Adipocyte (in vitro differentiated cells): ENCODE measurements around the gene ENKD1.

Experiments
- DNase-seq: peaks from one replicate; pipeline ENCODE4 v3.0.0-alpha.2; 2015; ENCODE audit warnings: low read depth
- H3K27me3 ChIP-seq: replicated peaks from 2 replicates; pipeline ENCODE4 v1.7.0; 2013; ENCODE audit warnings: mild to moderate bottlenecking, low read length, moderate library complexity; ENCODE audit not compliant: control insufficient read depth, insufficient read depth
- H3K36me3 ChIP-seq: 2 replicates; pipeline ENCODE4 v1.7.0; 2013; ENCODE audit warnings: low read length, mild to moderate bottlenecking, moderate library complexity; ENCODE audit not compliant: control insufficient read depth, insufficient read depth, severe bottlenecking
- H3K4me1 ChIP-seq: 2 replicates; pipeline ENCODE4 v1.7.0; 2013; ENCODE audit warnings: mild to moderate bottlenecking, low read length, moderate library complexity; ENCODE audit not compliant: control insufficient read depth, insufficient read depth
- H3K4me3 ChIP-seq: 2 replicates; pipeline ENCODE4 v1.7.0; 2013; ENCODE audit warnings: mild to moderate bottlenecking, low read length, moderate library complexity
- H3K9ac ChIP-seq: 2 replicates; pipeline ENCODE4 v1.7.0; 2013; ENCODE audit warnings: mild to moderate bottlenecking, low read length, moderate library complexity
- H3K9me3 ChIP-seq: 2 replicates; pipeline ENCODE4 v1.7.0; 2013; ENCODE audit warnings: mild to moderate bottlenecking, low read length, moderate library complexity; ENCODE audit not compliant: control insufficient read depth

ENKD1 gene, protein sequence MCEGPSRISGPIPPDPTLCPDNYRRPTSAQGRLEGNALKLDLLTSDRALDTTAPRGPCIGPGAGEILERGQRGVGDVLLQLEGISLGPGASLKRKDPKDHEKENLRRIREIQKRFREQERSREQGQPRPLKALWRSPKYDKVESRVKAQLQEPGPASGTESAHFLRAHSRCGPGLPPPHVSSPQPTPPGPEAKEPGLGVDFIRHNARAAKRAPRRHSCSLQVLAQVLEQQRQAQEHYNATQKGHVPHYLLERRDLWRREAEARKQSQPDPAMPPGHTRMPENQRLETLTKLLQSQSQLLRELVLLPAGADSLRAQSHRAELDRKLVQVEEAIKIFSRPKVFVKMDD

DNA sequence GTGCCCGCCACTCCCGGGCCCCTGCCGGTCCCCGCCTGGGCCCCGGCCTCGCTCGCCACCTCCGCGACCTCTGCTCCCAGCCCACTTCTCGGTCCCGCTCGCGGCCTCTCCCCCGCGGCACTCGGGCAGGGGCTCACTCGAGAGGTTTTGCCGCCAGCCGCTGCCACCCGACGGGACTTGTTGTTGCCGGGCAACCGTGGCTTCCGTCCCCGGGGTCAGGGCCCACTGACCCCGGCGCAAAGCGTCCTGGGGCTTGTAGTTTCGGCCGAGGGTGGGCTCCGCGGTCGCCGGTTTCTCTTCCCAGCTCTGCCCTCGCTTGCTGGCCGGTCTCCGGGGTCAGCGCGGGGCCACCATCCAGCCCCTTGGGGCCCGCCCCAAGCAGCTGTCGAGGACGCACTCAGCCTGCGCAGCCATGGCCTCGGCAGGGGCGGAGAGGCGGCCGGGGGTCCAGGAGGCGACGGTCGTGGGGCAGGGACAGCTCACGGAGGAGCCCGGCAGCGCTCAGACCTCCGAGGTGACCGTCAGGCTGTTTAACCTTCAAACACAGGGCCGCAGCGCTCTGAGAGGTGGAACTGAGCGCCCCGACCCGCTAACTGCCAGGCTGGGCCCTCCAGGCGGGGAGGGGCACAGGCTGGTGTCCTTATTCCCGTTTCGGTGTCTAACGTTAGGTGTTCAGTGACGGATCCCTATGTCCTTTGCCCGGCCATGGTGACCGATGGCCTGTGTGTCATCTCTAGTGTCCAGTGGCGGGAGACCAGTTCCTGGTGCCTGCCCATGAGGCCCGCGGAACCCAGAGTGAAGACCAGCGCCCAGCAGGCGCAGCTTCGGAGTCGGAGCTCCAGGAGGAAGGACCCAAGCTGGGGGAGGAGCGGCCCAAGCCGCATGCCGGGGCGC is at the start of gene ENKD1, which contains the start of gene C16orf86:
TSS of gene ENKD1 (minus strand) at position 192 of the 894 bp plus-strand sequence. CDS start 308 bp downstream, outside the sequence.
TSS of gene C16orf86 (plus strand) at position 256 of the 894 bp plus-strand sequence. CDS start at position 413, 157 bp downstream.
- Histone ChIP-seq H3K9ac (peak within 1 kb of the TSS; percentile 91), H3K27me3 (no peaks in the 10 kb centered on the region), H3K9me3 (no peaks in the 10 kb centered on the region), H3K4me3 (peak within 1 kb of the TSS; percentile 80), H3K4me1 (peaks cover 23% of the 10 kb centered on the region), H3K36me3 (no peaks in the 10 kb centered on the region)
- DNase-seq, result peak; percentile 78

DNA sequence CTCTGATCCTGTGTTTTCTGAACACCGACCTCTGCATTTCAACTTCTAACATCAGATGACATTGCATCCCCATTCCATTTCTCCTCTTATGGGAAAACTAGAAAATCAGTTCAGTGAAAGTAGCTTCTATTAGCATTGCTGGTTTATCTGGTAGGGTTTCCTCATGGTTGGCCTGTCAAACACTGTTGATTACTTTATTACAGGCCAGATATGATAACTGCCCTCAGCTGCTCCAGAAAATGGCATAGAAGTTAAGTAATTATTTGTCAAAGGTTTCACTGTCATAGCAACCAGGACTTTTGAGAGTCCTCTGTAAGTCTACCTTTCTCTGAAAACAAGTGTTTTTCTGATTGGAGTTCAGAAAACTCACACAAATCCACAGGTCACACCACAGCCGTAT is 49.5 kb upstream of the ENKD1 start:
- no peak for DNase-seq
- Histone ChIP-seq H3K9me3 (no peaks in the 10 kb centered on the region), H3K4me3 (no peak overlapping the region)

DNA sequence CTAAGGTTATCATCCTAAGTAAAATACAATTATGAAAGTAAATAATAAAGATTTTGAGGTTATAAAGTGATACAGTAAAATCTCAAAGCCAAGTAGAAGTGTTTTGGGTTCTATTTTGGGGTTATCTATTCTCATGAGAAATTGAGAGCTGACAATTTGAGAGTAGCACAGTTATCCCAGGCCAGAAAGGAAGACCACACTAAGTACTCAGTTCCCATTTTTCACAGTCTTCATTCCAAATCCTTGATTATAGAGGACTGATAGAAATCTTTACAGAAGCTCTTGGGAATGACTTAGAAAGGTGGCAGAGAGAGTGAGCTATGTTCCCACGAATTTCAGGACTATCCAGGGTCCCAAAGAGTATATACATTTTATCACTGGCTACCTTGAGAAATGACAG is 48.0 kb upstream of the ENKD1 start:
- Histone ChIP-seq H3K9ac (no peak overlapping the region), H3K4me1 (peaks cover 11% of the 10 kb centered on the region), H3K36me3 (no peaks in the 10 kb centered on the region), H3K27me3 (no peaks in the 10 kb centered on the region), H3K9me3 (no peaks in the 10 kb centered on the region), H3K4me3 (no peak overlapping the region)
- DNase-seq, result no peak

More for the DNA sequence above, 49.5 kb upstream of the ENKD1 start:
- Histone ChIP-seq H3K36me3 (no peaks in the 10 kb centered on the region), H3K27me3 (no peaks in the 10 kb centered on the region), H3K4me1 (peaks cover 23% of the 10 kb centered on the region), H3K9ac (no peak overlapping the region)

GRCh38 chr16:67713647-67714273 is 47.2 kb upstream of the ENKD1 start:
- H3K9me3 ChIP-seq, result no peaks in the 10 kb centered on the region
- H3K36me3 ChIP-seq, result no peaks in the 10 kb centered on the region
- H3K4me3 ChIP-seq, result no peak overlapping the region
- no peak overlapping the region for H3K9ac ChIP-seq
- no peak for DNase-seq
- H3K27me3 ChIP-seq, result no peaks in the 10 kb centered on the region
- H3K4me1 ChIP-seq, result peaks cover 16% of the 10 kb centered on the region

DNA sequence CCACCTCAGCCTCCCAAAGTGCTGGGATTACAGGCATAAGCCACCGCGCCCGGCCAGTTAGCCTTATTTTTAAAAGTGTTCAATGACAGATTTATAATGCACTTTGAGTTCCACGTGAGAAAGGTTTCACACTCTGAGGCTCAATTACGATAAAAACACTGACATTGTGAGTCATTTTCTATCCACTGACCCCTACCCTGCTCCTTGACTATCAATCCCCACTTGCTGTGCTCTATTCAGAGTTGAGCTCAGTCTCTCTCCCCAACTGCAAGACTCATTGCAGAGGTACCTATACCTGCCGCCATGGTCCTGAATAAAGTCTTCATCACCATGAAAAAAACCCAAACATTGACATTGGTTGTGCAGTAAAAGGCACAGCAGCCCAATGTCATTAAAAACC is 44.1 kb upstream of the ENKD1 start:
- Histone ChIP-seq H3K27me3 (no peaks in the 10 kb centered on the region), H3K9ac (no peak overlapping the region), H3K36me3 (no peaks in the 10 kb centered on the region)

DNA sequence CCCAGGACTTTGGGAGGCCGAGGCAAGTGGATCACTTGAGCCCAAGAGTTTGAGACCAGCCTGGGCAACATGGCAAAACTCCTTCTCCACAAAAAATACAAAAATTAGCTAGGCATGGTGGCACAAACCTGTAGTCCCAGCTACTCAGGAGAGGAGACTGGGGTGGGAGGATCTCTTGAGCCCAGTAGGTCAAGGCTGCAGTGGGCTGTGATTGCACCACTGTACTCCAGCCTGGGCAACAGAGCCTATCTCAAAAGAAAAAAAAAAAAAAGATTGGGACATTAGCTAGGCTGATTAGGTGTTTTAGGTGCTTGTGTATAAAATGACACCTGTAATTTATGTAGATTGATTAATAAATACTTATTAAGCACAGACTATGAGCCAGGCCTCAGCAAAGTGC is 42.5 kb upstream of the ENKD1 start:
- Histone ChIP-seq H3K9me3 (no peaks in the 10 kb centered on the region), H3K9ac (no peak overlapping the region), H3K27me3 (no peaks in the 10 kb centered on the region), H3K36me3 (no peaks in the 10 kb centered on the region), H3K4me1 (peaks cover 15% of the 10 kb centered on the region), H3K4me3 (no peak overlapping the region)
- no peak for DNase-seq

More for the DNA sequence above, 44.1 kb upstream of the ENKD1 start:
- no peak for DNase-seq
- Histone ChIP-seq H3K4me1 (peaks cover 15% of the 10 kb centered on the region), H3K4me3 (no peak overlapping the region), H3K9me3 (no peaks in the 10 kb centered on the region)

DNA sequence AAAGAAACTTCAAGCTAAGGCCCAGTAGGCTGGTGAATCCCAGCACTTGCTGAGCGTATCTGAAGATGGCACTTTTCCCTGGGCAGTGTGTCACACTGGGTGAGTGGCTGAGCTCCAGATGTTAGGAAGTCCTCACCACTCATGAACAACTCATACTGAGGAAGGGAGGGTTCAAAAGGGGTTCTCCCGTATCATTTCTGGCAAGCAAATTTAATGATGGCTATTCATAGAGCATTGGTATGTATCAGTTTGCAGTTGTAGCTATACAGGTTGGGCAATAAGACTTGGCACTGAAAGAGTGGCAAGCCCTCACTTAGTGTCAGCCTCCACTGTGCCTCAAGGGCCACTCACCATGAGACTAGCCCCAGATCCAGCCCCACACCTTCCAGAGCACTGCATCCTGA is 41.8 kb upstream of the ENKD1 start:
- Histone ChIP-seq H3K27me3 (no peaks in the 10 kb centered on the region), H3K9ac (no peak overlapping the region), H3K4me1 (peaks cover 15% of the 10 kb centered on the region)

GRCh38 chr16:67707790-67708189 is 41.2 kb upstream of the ENKD1 start:
- Histone ChIP-seq H3K4me3 (no peak overlapping the region), H3K9me3 (no peaks in the 10 kb centered on the region), H3K4me1 (peaks cover 15% of the 10 kb centered on the region), H3K36me3 (no peaks in the 10 kb centered on the region), H3K27me3 (no peaks in the 10 kb centered on the region), H3K9ac (no peak overlapping the region)
- DNase-seq, result no peak

More for the DNA sequence above, 41.8 kb upstream of the ENKD1 start:
- H3K9me3 ChIP-seq, result no peaks in the 10 kb centered on the region
- DNase-seq, result no peak
- H3K36me3 ChIP-seq, result no peaks in the 10 kb centered on the region
- H3K4me3 ChIP-seq, result no peak overlapping the region

- Histone ChIP-seq H3K36me3 (no peaks in the 10 kb centered on the region), H3K9me3 (no peaks in the 10 kb centered on the region), H3K4me3 (no peak overlapping the region), H3K4me1 (peaks cover 15% of the 10 kb centered on the region), H3K27me3 (no peaks in the 10 kb centered on the region), H3K9ac (no peak overlapping the region)
- DNase-seq, result no peak
These were observed 40.7 kb upstream of the ENKD1 start for GRCh38 chr16:67707210-67707609.

GRCh38 chr16:67704110-67704509 is 37.6 kb upstream of the ENKD1 start:
- Histone ChIP-seq H3K4me3 (no peak overlapping the region), H3K9ac (no peak overlapping the region), H3K9me3 (no peaks in the 10 kb centered on the region), H3K27me3 (no peaks in the 10 kb centered on the region), H3K4me1 (peaks cover 13% of the 10 kb centered on the region), H3K36me3 (no peaks in the 10 kb centered on the region)
- no peak for DNase-seq

GRCh38 chr16:67703626-67704025 is 37.1 kb upstream of the ENKD1 start:
- H3K27me3 ChIP-seq, result no peaks in the 10 kb centered on the region
- no peaks in the 10 kb centered on the region for H3K9me3 ChIP-seq
- H3K4me1 ChIP-seq, result peaks cover 8% of the 10 kb centered on the region
- H3K36me3 ChIP-seq, result no peaks in the 10 kb centered on the region
- no peak overlapping the region for H3K4me3 ChIP-seq
- no peak for DNase-seq
- no peak overlapping the region for H3K9ac ChIP-seq
